Heart left ventricle (tissue), 16 donors: Measurements from ENCODE around the gene DLX2. TPM values are rescaled to one million over a fixed set of nuclear protein-coding genes. Genes with fewer than 3 reads are reported as not detected.
"Not testable (repeated sequence)": the region's sequence is repeated elsewhere in the genome, so short reads cannot be mapped to it uniquely, and the experiment has no call there.

Experiments used
- ATAC-seq, 4 donors: fragments of 200-7000 bp; cut with Tn5 transposase; one replicate each; pipeline ENCODE4 v1.9.1; 2020 to 2022; ENCODE audit warnings: moderate library complexity in 4 of 4, mild to moderate bottlenecking in 3 of 4, moderate number of reproducible peaks in 1 of 4
- DNase-seq, 5 donors: peaks; one replicate each; pipeline ENCODE4 v3.0.0-alpha.2; 2020
- H3K27ac ChIP-seq, 12 donors: fragments of 200-600 bp; sonication (generic) in 4 of 12; one replicate each; pipeline versions ENCODE4 v1.5.0 to v1.8.0; 2016 to 2022; ENCODE audit warnings: mild to moderate bottlenecking in 2 of 12
- H3K27me3 ChIP-seq, 9 donors: fragments of 200-600 bp; sonication (generic) in 2 of 9; one replicate each; pipeline versions ENCODE4 v1.5.1 to v1.8.0; 2016 to 2022; ENCODE audit warnings: mild to moderate bottlenecking in 3 of 9
- H3K36me3 ChIP-seq, 9 donors: fragments of 200-600 bp; sonication (generic) in 2 of 9; one replicate each; pipeline versions ENCODE4 v1.5.0 to v1.8.0; 2018 to 2022; ENCODE audit warnings: mild to moderate bottlenecking in 2 of 9
- H3K4me1 ChIP-seq, 12 donors: fragments of 200-600 bp; sonication (generic) in 4 of 12; one replicate each; pipeline versions ENCODE4 v1.5.0 to v1.8.0; 2016 to 2022; ENCODE audit warnings: mild to moderate bottlenecking in 3 of 12
- H3K4me3 ChIP-seq, 12 donors: fragments of 200-600 bp; sonication (generic) in 4 of 12; one replicate each; pipeline versions ENCODE4 v1.5.0 to v1.8.0; 2017 to 2022; ENCODE audit warnings: mild to moderate bottlenecking in 9 of 12, moderate library complexity in 4 of 12
- H3K9me3 ChIP-seq, 12 donors: fragments of 200-600 bp; sonication (generic) in 4 of 12; one replicate each; pipeline versions ENCODE4 v1.5.0 to v1.8.0; 2016 to 2022; ENCODE audit warnings: mild to moderate bottlenecking in 1 of 12
- CTCF ChIP-seq, 12 donors: fragments of 200-600 bp; sonication (generic) in 4 of 12; IDR thresholded peaks; one replicate each; pipeline versions ENCODE4 v1.5.0 to v1.8.0; 2018 to 2022; ENCODE audit warnings: antibody characterized with exemption in 12 of 12, mild to moderate bottlenecking in 5 of 12
- POLR2A ChIP-seq, 2 donors: fragments of 450-650 bp; IDR thresholded peaks; one replicate each; pipeline ENCODE4 v1.6.1; 2017; ENCODE audit warnings: antibody characterized with exemption in 2 of 2, mild to moderate bottlenecking in 2 of 2, moderate library complexity in 2 of 2
- WGBS, 4 donors: extraction: QIAGEN DNeasy Blood & Tissue Kit in 2 of 4; methylation state at CpG; one replicate each; pipeline versions ENCODE4 v1.1.5 to v1.1.7; 2013 to 2018; 5-methylcytosine and 5-hydroxymethylcytosine counted together
- intact Hi-C, 10 donors: fragments of 100-400 bp; cut with DNase I; formaldehyde crosslinking; loops; one replicate each; pipeline versions ENCODE4 v1.11.1 to v1.14.2; 2022
- polyA plus RNA-seq, 2 donors: library from polyadenylated mRNA; stranded (reverse); fragments of 200-250 nt; gene quantifications; one replicate each; pipeline ENCODE4 v1.2.3, GENCODE V29; 2013
- total RNA-seq, 9 donors: library from RNA; depleted of rRNA in 2 of 9; stranded (reverse); fragments of >200 nt in 2 of 9; fragmentation: NEBNext Ultra II Directional in 3 of 9; extraction: Animal tissue kit (Norgen Biotek cat#: 25700) in 3 of 9; gene quantifications; one replicate each; pipeline versions ENCODE4 v1.1.0 to v1.2.4, GENCODE V29; 2016 to 2023
- donor health status: ischemic (EF 13 %, LVEDD 7.1; RV severe dilation, severe dysfunction).
- donor health status: healthy with polysubstance abuse.
- donor health status: DM: no; HTN: yes; CAD: no.
- donor health status: DM: no; HTN: no; CAD: no.
- donor health status: ischemic (EF 25% LVEDD 6.9; RV normal size, moderate dysfunction).
- donor health status: ischemic (EF 25% LVEDD 5.7; RV mildly dilated, moderate dysfunction).
- donor health status: healthy.
- donor health status: DM: yes; HTN: yes; CAD: no.
- donor health status: ischemic (EF 35%, LVEDD 5.7; RV mildly dilated, moderate dysfunction).
- donor health status: nonischemic (EF 11% LVEDD 7.7; RV severe dilation, severe dysfunction).
- donor health status: DM: yes; HTN: yes; CAD: no.
- donor health status: PGD.
- donor health status: ischemic (EF 29% LVEDD 5.4; RV normal size, mild dysfunction).
- donor health status: nonischemic (EF 23%, LVEDD 6.1; RV moderate dilation, normal function).

DLX2 gene
- total and polyA plus RNA-seq, 11 donors: not detected

- TF ChIP-seq POLR2A (IDR thresholded peaks at IDR 0.05) (no peak), CTCF (IDR thresholded peaks at IDR 0.05) (no peak)
- no peaks in the 10 kb centered on the region for H3K4me1 ChIP-seq
- 90 to 95% (median 95%) methylated on average over 3 of the region's 3 CpGs for WGBS, 4 donors
- no peak for ATAC-seq
- H3K27me3 ChIP-seq: peaks cover 0 to 13% (median 0%) of the 10 kb centered on the region in 9 donors
- intact Hi-C loops: no loop called here
- H3K9me3 ChIP-seq: no peaks in the 10 kb centered on the region
- no peak overlapping the region for H3K4me3 ChIP-seq
- DNase-seq: no peak
- H3K36me3 ChIP-seq: no peaks in the 10 kb centered on the region
- no peak overlapping the region for H3K27ac ChIP-seq
Measured at GRCh38 chr2:172072303-172072702, 30.4 kb downstream of the DLX2 start.

GRCh38 chr2:172070936-172071335, 31.8 kb downstream of the DLX2 start:
- Histone ChIP-seq H3K36me3 (peaks cover 0 to 4% (median 0%) of the 10 kb centered on the region in 9 donors), H3K27me3 (peaks cover 0 to 13% (median 0%) of the 10 kb centered on the region in 9 donors), H3K9me3 (no peaks in the 10 kb centered on the region), H3K4me3 (no peak overlapping the region), H3K4me1 (no peaks in the 10 kb centered on the region), H3K27ac (no peak overlapping the region)
- DNase-seq: no peak
- TF ChIP-seq CTCF (IDR thresholded peaks at IDR 0.05) (no peak), POLR2A (IDR thresholded peaks at IDR 0.05) (no peak)
- 90 to 94% (median 94%) methylated on average over 1 of the region's 1 CpG for WGBS, 4 donors
- intact Hi-C loops: no loop called here
- ATAC-seq: no peak

GRCh38 chr2:172067905-172068304, 34.8 kb downstream of the DLX2 start:
- H3K27ac ChIP-seq, H3K4me3 ChIP-seq, H3K9me3 ChIP-seq, ATAC-seq, H3K4me1 ChIP-seq, intact Hi-C loops, DNase-seq, H3K27me3 ChIP-seq: not testable (repeated sequence)
- H3K36me3 ChIP-seq: peaks cover 0 to 11% (median 0%) of the 10 kb centered on the region in 9 donors
- 80 to 97% (median 95%) methylated on average over 4 of the region's 4 CpGs for WGBS, 4 donors

- Histone ChIP-seq H3K27me3 (no peaks in the 10 kb centered on the region), H3K4me3 (no peak overlapping the region), H3K9me3 (no peaks in the 10 kb centered on the region), H3K4me1 (no peaks in the 10 kb centered on the region), H3K36me3 (peaks cover 0 to 11% (median 0%) of the 10 kb centered on the region in 9 donors), H3K27ac (no peak overlapping the region)
- WGBS, 4 donors: 75 to 83% (median 78%) methylated on average over 4 of the region's 4 CpGs
- intact Hi-C loops: no loop called here
- ATAC-seq: no peak
- TF ChIP-seq POLR2A (IDR thresholded peaks at IDR 0.05) (no peak), CTCF (IDR thresholded peaks at IDR 0.05) (no peak)
- no peak for DNase-seq
Measured at GRCh38 chr2:172066394-172066886, 36.3 kb downstream of the DLX2 start.

- WGBS, 4 donors: 94 to 99% (median 96%) methylated on average over 4 of the region's 4 CpGs
- H3K4me1 ChIP-seq: no peaks in the 10 kb centered on the region
- intact Hi-C loops: no loop called here
Measured at GRCh38 chr2:172065111-172065510, 37.6 kb downstream of the DLX2 start.

More at GRCh38 chr2:172065111-172065510, 37.6 kb downstream of the DLX2 start:
- TF ChIP-seq POLR2A (IDR thresholded peaks at IDR 0.05): no peak
- no peak for TF ChIP-seq CTCF (IDR thresholded peaks at IDR 0.05)
- Histone ChIP-seq H3K9me3 (no peaks in the 10 kb centered on the region), H3K27me3 (no peaks in the 10 kb centered on the region), H3K36me3 (peaks cover 0 to 11% (median 0%) of the 10 kb centered on the region in 9 donors), H3K27ac (no peak overlapping the region), H3K4me3 (no peak overlapping the region)
- ATAC-seq (no peak), DNase-seq (no peak)
